Esophagus squamous epithelium (tissue), 5 donors: Measurements from ENCODE around the gene LPIN2. TPM values are rescaled to one million over a fixed set of nuclear protein-coding genes. Genes with fewer than 3 reads are reported as not detected.

Source experiments
- DNase-seq: peaks from one replicate; lab custom pipeline; 2025; lab: John Stamatoyannopoulos, UW
- H3K27ac ChIP-seq, 4 donors: fragments of 200-600 bp; sonication (generic); one replicate each; pipeline ENCODE4 v1.5.1; 2016 to 2019; ENCODE audit warnings: mild to moderate bottlenecking in 1 of 4
- H3K27me3 ChIP-seq, 4 donors: fragments of 200-600 bp; sonication (generic); 1 replicate in 3 of 4; 2 replicates in 1 of 4; pipeline versions ENCODE4 v1.5.1 to v1.6.0; 2017 to 2021; ENCODE audit warnings: antibody characterized with exemption in 1 of 4
- H3K36me3 ChIP-seq, 3 donors: fragments of 200-600 bp; sonication (generic); one replicate each; pipeline ENCODE4 v1.5.1; 2016 to 2019
- H3K4me1 ChIP-seq, 3 donors: fragments of 200-600 bp; sonication (generic); one replicate each; pipeline ENCODE4 v1.5.1; 2017 to 2019
- H3K4me3 ChIP-seq, 4 donors: fragments of 200-600 bp; sonication (generic); 1 replicate in 3 of 4; 2 replicates in 1 of 4; pipeline ENCODE4 v1.5.1; 2016 to 2019; ENCODE audit warnings: mild to moderate bottlenecking in 2 of 4, moderate library complexity in 1 of 4
- H3K9me3 ChIP-seq, 3 donors: fragments of 200-600 bp; sonication (generic); one replicate each; pipeline ENCODE4 v1.5.1; 2016 to 2019
- POLR2A ChIP-seq, 4 donors: fragments of 450-650 bp; IDR thresholded peaks; one replicate each; pipeline ENCODE4 v1.6.1; 2017; ENCODE audit warnings: antibody characterized with exemption in 4 of 4, mild to moderate bottlenecking in 4 of 4, moderate library complexity in 3 of 4
- WGBS, 2 donors: methylation state at CpG; one replicate each; pipeline ENCODE4 v1.1.5; 2018; 5-methylcytosine and 5-hydroxymethylcytosine counted together
- intact Hi-C: fragments of 100-400 bp; cut with DNase I; formaldehyde crosslinking; loops from one replicate; pipeline ENCODE4 v1.15.0; 2022
- total RNA-seq, 4 donors: library from RNA; depleted of rRNA; stranded (reverse); fragments of >200 nt; gene quantifications; one replicate each; pipeline ENCODE4 v1.1.0, GENCODE V29; 2016
- TF ChIP-seq, protein P1 (sequence below), 6 experiments: fragments of 450-650 bp in 4 of 6; fragments of 200-600 bp in 2 of 6; sonication (generic) in 2 of 6; IDR thresholded peaks; one replicate each; pipeline ENCODE4 v1.5.1; 2016 to 2019; ENCODE audit warnings: antibody characterized with exemption in 6 of 6, mild to moderate bottlenecking in 4 of 6, moderate library complexity in 4 of 6
- donor health status: DM: yes; HTN: yes; CAD: no.

The LPIN2 gene
- total RNA-seq, 4 donors from 2014 or later: 7.2 to 17.9 (median 12.6) TPM

- 86 to 87% methylated on average over 6 of the region's 6 CpGs for WGBS, 2 donors
- H3K9me3 ChIP-seq: no peaks in the 10 kb centered on the region
- no peak for DNase-seq
- peaks cover 6 to 22% (median 7%) of the 10 kb centered on the region in 3 donors for H3K4me1 ChIP-seq
- no peaks in the 10 kb centered on the region for H3K27me3 ChIP-seq
- no peak overlapping the region for H3K4me3 ChIP-seq
- H3K27ac ChIP-seq: no peak overlapping the region
- intact Hi-C loops: no loop called here
- TF ChIP-seq, protein P1, sequence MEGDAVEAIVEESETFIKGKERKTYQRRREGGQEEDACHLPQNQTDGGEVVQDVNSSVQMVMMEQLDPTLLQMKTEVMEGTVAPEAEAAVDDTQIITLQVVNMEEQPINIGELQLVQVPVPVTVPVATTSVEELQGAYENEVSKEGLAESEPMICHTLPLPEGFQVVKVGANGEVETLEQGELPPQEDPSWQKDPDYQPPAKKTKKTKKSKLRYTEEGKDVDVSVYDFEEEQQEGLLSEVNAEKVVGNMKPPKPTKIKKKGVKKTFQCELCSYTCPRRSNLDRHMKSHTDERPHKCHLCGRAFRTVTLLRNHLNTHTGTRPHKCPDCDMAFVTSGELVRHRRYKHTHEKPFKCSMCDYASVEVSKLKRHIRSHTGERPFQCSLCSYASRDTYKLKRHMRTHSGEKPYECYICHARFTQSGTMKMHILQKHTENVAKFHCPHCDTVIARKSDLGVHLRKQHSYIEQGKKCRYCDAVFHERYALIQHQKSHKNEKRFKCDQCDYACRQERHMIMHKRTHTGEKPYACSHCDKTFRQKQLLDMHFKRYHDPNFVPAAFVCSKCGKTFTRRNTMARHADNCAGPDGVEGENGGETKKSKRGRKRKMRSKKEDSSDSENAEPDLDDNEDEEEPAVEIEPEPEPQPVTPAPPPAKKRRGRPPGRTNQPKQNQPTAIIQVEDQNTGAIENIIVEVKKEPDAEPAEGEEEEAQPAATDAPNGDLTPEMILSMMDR (IDR thresholded peaks at IDR 0.05): no peak
- TF ChIP-seq POLR2A (IDR thresholded peaks at IDR 0.05): no peak
- no peaks in the 10 kb centered on the region for H3K36me3 ChIP-seq
These were observed 19.7 kb downstream of the LPIN2 start for GRCh38 chr18:2992995-2993877.

DNA sequence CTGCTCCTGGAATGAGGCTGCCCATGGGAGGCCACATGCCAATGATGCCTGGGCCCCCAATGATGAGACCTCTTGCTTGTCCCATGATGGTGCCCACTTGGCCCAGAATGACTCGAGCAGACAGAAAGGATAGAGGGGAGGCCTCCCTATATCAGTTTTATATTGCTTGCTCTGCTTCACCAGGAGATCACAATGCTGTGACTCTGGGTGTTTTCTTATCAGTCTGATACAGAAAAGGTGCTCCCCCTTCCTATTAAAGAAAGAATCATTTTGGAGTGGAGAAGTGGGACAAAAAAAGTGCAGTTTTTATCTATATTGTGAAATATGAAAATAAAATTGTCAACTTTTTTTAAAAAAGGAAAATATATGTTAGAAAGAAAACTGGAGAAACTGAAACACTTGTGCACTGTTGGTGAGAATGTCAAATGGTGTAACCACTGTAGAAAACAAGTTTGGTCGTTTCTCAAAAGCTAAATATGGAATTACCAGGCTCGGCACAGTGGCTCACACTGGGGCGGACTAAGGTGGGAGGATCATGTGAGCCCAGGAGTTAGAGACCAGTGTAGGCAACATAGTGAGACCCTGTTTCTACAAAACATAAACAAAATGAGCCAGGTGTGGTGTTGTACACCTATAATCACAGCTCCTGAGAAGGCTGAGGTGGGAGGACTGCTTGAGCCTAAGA is 21.8 kb downstream of the LPIN2 start:
- 89 to 90% methylated on average over 3 of the region's 4 CpGs for WGBS, 2 donors

GRCh38 chr18:2987876-2988790 is 24.8 kb downstream of the LPIN2 start:
- 84 to 86% methylated on average over 5 of the region's 5 CpGs for WGBS, 2 donors
- intact Hi-C loops: loop anchor here (10.0 kb wide), 1 partner anchor 53 kb away; no protein-coding TSS in a partner anchor
- no peak overlapping the region for H3K27ac ChIP-seq

More for the DNA sequence above, 21.8 kb downstream of the LPIN2 start:
- no peaks in the 10 kb centered on the region for H3K36me3 ChIP-seq
- H3K4me1 ChIP-seq: peaks cover 0 to 13% (median 0%) of the 10 kb centered on the region in 3 donors
- no peak overlapping the region for H3K27ac ChIP-seq
- no peak overlapping the region for H3K4me3 ChIP-seq
- TF ChIP-seq POLR2A (IDR thresholded peaks at IDR 0.05): no peak
- TF ChIP-seq, protein P1 (IDR thresholded peaks at IDR 0.05): no peak
- intact Hi-C loops: no loop called here
- H3K27me3 ChIP-seq: no peaks in the 10 kb centered on the region
- no peak for DNase-seq
- H3K9me3 ChIP-seq: no peaks in the 10 kb centered on the region

GRCh38 chr18:2986150-2986865 is 26.6 kb downstream of the LPIN2 start:
- Histone ChIP-seq H3K36me3 (no peaks in the 10 kb centered on the region), H3K4me1 (peaks cover 0 to 33% (median 26%) of the 10 kb centered on the region in 3 donors), H3K9me3 (no peaks in the 10 kb centered on the region), H3K27ac (no peak overlapping the region), H3K27me3 (no peaks in the 10 kb centered on the region), H3K4me3 (no peak overlapping the region)
- DNase-seq: no peak
- intact Hi-C loops: loop anchor here (10.0 kb wide), 1 partner anchor 52 kb away; no protein-coding TSS in a partner anchor
- WGBS, 2 donors: 72 to 75% methylated on average over 4 of the region's 4 CpGs
- TF ChIP-seq, protein P1 (IDR thresholded peaks at IDR 0.05): no peak
- no peak for TF ChIP-seq POLR2A (IDR thresholded peaks at IDR 0.05)

More at GRCh38 chr18:2987876-2988790, 24.8 kb downstream of the LPIN2 start:
- Histone ChIP-seq H3K4me3 (no peak overlapping the region), H3K9me3 (no peaks in the 10 kb centered on the region), H3K36me3 (no peaks in the 10 kb centered on the region), H3K4me1 (peaks cover 0 to 15% (median 13%) of the 10 kb centered on the region in 3 donors), H3K27me3 (no peaks in the 10 kb centered on the region)
- TF ChIP-seq, protein P1 (IDR thresholded peaks at IDR 0.05): no peak
- TF ChIP-seq POLR2A (IDR thresholded peaks at IDR 0.05): no peak
- no peak for DNase-seq
